HG02840 (cell line): ENCODE results near the gene RABGGTA.

ENCODE experiments used
- ATAC-seq: cut with Tn5 transposase; IDR thresholded peaks from one replicate; pipeline ENCODE4 v1.9.1; 2021; ENCODE audit warnings: mild to moderate bottlenecking, moderate library complexity, moderate number of reproducible peaks; ENCODE audit not compliant: unreplicated experiment, low FRiP score

The RABGGTA gene

DNA sequence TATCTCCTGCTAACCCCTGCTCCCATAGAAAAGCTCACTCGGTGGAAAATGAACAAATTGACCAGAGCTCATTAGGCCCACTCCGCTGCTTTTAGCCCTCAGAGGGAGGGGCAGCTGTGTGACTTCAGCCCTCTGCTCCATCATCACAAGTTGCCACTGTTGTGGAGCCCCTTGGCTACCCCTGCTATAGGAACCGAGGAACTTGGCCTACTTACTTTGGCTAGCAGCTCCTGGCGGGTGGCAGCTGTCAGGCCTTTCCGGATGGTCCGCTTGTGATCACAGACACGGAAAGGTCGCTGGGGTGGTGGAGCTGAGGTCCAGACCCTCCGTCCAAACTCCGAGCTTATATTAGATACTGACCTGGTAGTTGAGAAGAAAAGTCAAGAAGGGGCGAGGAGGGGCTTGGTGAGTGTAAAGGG, 35.8 kb upstream of the RABGGTA start:
- ATAC-seq: no peak

DNA sequence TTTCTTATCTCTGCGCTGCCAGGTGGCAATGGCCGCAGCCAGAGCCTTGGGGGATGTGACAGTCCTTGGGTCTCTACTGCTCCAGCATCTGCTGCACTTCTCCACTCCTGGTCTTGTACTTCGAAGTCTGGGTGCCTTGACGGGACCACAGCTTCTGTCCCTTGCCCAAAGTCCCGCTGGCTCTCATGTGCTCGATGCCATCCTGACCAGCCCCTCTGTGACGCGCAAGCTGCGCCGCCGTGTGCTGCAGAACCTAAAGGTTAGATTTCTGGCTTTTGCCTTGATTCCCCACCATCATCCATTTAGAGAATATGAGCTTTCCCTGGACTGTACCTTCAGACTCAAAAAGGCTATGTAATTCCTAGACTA, 32.6 kb upstream of the RABGGTA start:
- no peak for ATAC-seq

DNA sequence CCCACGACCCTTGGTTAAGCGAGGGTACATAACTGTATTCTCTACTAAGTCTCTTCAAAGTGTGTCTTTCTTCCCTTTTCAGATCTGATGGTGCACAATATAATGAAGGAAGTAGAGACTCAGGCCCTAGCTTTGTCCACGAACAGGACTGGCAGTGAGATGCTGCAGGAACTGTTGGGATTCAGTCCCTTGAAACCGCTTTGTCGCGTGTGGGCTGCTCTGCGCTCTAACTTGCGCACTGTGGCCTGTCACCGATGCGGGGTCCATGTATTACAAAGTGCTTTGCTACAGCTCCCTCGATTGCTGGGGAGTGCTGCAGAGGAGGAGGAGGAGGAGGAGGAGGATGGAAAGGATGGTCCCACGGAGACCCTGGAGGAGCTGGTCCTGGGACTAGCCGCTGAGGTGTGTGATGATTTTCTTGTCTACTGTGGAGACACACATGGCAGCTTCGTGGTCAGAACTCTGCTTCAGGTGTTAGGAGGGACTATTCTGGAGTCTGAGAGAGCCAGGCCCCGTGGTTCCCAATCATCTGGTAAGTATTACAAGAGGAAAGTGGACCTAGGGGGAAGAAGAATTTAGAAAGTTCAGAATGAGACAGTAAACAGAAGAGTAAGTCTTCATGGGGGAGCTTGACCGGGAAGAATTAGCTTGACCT, 29.1 kb upstream of the RABGGTA start:
- ATAC-seq: no peak

DNA sequence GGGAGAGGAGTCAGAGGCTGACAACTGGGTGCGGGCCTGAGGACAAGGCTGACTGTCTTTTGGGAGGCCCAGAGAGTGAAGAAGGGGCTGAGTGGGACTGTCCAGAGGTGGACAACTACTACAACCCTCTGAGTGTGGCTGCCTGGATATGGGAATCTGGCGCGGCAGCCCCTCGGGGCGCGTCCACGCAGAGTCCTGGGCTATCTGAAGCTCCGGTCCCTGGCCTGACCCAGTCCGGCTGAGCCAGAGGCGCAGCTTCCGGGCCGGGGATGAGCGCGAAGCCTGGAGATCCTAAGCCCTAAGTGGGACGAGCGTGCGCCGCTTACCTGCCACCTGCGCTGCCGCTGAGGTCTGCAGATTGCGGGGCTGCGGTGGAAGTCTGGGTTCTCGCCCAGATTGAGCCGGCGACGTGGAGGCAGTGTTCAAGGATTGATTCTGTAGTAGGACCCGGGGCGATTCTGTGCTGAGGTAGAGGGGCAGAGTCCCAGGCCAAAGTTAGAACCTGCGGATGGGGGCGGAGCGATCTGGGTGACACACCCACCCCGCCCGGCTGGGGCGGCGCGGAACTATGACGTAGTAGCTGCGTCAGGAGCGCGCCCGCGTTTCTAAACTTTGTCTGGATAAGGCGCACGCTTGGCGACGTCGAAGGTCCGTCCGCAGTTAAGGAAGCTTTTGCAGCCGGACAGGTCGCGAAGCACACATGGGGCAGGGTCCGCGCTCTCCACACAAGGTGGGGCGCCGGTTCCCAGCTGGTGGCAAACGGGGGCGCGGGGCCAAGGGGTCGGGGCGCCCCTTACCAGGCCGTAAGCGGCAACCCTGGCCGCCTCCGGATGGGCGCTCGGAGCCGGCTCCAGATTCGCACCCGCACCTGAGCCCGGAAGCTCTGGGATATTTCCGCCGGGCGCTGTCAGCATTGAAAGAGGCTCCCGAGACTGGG, 28.1 kb upstream of the RABGGTA start, which contains the start of the genes DHRS1 and NOP9:
DHRS1 (minus strand) TSS at position 526 of the 937 bp plus-strand sequence. CDS start 674 bp downstream, outside the sequence.
NOP9 (plus strand) TSS at position 596 of the 937 bp plus-strand sequence; CDS start at position 701, 105 bp downstream.
- peak; percentile 77 for ATAC-seq

DNA sequence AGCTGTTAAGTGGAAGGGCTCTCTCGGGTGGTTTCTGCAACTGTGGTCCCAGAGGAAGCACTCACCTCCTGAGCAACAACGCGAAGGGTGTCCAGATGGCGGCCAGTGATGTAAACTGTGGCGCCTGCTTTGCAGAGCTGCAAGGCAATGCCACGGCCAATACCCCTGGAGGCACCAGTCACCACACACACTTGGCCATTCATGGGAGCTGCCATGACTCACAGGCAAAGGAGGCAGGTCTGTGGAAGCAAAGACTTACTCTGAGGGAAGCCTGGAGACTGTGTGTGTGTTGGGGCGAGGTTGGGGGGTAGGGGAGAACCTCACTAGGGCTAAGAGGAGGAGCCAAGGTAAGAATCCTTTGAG, 27.5 kb upstream of the RABGGTA start:
- ATAC-seq: no peak

DNA sequence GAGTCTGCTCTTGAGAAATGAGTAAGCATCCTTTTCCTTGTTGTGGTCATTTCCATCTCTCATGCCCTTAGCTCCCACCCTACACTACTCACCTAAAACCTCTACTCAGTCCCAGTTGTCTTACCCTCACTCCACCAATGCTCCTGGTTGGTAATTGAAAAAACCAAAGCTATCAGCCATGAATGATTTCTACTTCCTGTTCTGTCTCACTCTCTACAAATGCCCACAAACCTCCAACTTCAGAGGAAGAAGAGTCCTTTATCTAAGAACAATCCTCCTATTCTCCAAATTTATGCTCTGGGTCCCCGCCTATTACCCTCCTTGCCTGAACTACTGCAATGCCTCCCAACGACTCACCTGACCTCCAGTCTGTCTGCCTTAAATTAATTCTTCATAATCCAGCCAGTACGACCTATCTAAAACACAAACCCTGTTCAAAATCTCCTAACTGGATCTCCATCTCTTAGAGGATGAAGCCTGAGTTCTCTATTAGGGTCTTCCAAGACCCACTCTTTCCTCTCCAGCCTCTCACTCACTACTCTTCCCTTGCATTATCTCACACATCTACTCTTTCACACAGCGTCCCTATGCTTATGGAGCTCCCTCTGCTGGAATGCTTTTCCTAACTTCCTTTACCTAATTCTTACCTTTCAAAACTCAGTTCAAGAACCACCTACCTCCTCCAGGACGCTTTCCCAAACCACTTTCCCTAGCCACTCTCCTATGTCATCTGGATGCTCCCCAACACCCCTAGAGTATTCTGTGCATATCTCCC, 26.0 kb upstream of the RABGGTA start:
- peak; percentile 3 for ATAC-seq

DNA sequence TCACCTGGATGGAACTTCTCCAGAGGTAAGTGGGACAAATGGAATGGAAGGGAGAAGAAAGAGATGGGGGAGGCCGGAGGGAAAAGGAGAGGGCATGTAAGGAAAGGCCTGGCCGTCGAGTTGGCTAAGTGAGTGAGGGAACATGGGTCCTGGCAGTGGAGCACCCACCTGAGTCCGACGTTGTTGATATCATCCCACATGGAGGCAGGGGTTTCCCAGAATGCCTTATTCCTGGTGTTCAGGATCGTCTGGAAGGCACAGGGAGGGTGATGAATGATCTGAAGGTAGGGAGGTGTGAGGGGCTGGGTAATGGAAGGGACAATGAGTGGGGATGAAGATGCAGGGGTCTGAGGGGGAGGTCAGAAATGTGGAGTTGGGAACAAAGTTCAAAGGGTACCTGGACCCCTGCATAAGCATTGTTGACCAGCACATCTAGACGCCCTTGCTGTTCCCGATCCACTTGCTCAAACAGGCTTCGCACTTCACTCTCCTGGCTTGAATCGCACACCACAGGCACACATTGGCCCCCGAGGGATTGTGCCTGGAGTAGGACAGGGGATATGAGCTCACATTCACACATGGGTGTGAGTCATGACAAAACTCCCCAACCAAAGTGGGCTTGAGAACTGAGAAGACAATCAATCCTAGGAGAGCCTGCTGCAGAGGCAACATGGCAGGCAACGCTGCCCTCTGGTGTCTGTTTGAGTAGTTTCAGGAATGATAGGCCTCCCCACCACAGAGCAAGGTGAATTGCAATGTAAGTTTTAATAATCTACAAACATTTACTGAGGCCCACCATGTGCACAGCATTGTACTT, 25.2 kb upstream of the RABGGTA start:
- ATAC-seq: peak; percentile 42

DNA sequence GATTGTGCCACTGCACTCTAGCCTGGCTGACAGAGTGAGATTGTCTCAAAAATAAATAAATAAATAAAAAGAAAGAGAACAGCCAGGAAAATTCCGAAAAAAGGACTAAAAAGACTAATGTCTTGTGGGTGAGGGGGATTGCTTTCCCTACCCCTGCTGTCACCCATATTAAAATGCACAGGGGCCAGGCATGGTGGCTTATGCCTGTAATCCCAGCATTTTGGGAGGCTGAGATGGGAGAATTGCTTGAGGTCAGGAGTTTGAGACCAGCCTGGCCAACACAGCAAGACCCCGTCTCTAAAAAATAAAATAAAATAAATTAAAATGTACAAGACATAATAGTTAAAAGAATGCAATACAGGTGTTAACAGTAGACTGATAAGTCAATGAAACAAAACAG, 22.1 kb upstream of the RABGGTA start:
- no peak for ATAC-seq

DNA sequence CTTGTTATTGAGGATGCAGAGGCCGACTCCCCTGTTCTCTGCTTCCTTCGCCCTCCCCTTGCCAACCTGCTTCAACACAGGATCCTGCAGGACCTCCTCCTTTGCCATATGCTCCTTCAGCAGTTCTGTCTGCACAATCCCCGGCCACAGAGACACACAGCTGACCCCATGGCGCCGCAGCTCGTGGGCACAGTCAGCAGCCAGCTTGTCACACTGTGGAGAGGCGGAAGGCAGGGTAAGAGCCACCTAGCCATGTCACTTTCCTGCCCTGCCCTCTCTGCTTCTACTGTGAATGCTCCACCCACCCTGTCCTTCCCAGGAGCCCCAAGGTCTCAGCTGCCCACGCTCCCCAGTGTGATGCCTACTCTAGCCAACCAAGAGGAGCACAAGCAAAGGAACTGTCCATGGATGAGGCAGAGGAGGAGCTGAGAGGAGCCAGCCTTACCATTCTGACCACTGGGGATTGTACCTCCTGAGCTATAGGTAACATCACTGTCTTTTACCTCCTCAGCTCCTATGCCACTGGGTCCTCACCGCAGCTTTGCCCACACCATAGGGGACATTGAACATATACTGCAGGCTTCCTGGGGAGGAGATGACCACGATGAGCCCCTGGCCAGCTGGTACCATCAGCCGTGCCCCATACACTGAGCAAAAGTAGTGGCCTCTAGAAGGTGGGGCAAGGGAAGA, 20.9 kb upstream of the RABGGTA start:
- no peak for ATAC-seq

DNA sequence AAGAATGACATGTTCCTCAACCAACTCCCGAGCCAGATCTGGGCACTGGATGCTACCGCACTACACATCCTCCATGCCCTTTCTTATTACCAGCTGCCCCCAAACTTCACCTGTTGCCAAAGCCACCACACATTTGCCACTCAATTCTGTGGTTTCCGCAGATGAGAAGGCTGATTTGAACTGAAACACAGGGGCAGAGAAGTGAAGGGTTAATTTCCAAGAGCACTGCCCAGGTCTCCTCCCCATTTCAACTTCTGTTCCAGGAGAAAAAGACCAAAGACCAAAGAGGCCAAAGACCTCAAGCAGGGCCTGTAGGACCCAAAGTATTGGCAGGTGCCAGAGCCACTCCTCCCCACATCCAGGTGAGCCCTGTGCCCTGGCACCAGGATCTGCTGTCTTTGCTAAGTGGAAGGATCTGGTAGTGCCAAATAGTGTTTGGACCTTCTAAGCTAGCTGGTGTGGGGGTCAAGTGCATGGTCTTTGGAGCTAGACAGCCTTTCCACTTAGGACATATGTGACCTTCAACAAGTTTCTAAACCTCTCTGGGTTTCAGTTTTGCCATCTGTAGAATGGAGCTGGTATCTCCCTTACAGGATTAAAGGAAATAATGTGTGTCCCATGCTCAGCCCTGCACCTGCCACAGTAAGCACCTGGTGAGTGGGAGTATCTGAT, 20.2 kb upstream of the RABGGTA start:
- no peak for ATAC-seq

DNA sequence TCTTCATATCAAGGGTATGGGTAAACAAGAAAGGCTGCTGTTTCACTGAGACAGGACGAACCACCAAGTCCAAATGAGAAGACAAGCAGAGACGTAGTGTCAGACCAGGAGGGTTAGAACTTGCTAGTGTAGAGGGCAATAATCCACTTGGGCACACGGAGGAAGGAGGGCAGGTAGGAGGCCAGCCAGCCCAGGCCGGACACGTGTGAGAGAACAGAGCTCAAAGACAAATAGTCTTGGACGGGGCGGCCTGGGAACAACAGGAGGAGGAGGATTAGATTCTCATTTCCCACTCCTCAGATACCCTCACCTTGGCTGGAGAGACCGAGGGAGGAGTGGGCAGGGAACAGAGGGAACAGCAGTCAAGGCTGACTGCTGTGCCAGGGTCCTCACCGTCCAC, 19.3 kb upstream of the RABGGTA start:
- no peak for ATAC-seq

DNA sequence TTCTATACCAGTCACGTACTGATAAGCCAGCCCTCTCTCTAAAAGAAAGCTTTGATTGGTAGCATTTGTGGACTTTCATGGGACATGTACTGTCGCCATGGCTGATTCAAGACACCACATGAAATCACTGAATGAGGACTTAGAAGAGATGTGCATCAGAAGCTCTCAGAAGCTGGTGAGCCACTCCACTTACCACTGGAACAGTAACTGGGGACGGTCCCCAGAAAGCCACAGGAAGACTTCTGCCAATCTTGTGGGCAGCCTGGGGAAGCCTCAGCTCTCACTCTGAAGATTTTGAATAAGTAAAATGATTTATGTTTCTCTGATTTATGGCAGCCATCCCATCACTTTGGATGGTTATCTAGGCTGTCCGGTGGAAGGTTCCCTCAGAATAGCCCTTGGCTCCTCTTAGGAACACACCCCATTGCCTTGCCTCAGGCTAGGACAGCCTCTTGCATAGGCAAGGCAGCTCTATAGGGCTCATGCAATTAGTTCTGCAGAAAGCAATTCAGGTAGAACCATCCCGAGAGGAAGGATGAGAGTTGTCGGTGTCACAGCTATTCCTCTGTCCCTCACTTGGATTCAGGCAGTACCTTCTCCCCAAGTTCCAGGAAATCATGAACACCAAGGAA, 18.4 kb upstream of the RABGGTA start:
- ATAC-seq: no peak

DNA sequence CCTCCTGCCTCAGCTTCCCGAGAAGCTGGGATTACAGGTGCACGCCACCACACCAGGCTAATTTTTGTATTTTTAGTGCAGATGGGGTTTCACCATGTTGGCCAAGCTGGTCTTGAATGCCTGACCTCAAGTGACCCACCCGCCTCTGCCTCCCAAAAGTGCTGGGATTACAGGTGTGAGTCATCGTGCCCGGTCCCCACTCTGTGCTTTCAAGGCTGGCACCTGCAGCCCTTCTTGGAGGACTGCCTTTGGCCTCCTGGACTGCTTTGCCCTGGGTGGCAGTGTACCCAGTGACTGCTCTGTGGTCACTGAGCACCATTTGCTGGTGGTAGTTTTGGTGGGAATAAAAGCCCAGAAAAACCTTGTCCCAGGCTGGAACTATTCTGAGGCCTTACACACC, 15.6 kb upstream of the RABGGTA start:
- no peak for ATAC-seq

DNA sequence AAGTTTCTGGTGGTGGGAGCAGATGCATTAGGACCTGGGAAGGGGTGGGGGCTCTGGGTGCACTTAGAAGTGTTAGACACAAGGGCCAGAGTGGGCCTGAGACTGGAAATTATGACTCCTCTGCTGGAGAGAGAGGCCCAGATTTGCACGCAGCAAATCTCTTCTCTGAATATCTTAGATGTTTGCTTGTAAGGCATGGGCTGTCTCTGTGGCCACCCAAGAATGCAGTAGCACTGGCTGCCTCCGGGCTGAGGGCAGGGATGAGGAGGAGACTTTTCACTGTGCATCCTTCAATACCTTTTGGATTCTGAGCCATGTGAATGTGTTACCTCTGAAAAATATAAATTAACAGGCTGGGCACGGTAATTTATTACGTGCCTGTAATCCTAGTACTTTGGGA, 14.0 kb upstream of the RABGGTA start:
- ATAC-seq: no peak

DNA sequence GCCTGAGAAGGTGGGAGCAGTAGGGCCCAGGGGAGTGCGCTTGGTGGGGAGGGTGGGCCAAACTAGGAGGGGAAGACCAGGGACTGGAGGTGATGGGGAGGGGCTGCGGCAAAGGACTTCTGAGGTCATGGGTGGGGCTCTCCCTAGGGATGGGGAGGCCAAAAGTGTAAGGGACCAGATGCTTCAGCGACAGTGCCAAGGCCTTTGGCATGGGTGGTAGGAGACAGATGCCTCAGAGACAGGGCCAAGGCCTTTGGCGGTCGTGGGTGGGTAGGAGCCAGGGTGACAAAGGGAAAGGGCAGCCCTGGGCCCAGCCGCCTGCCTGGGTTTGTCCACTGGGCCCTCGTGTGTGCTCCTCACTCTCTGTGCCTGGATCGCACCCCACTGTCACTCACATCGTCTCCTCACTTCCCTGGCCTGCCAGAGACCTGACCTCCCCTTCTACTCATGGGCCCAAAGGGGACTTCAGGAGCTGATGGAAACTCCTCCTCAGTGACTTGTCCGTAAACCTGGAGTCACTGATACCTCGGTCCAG, 13.2 kb upstream of the RABGGTA start:
- ATAC-seq: no peak

DNA sequence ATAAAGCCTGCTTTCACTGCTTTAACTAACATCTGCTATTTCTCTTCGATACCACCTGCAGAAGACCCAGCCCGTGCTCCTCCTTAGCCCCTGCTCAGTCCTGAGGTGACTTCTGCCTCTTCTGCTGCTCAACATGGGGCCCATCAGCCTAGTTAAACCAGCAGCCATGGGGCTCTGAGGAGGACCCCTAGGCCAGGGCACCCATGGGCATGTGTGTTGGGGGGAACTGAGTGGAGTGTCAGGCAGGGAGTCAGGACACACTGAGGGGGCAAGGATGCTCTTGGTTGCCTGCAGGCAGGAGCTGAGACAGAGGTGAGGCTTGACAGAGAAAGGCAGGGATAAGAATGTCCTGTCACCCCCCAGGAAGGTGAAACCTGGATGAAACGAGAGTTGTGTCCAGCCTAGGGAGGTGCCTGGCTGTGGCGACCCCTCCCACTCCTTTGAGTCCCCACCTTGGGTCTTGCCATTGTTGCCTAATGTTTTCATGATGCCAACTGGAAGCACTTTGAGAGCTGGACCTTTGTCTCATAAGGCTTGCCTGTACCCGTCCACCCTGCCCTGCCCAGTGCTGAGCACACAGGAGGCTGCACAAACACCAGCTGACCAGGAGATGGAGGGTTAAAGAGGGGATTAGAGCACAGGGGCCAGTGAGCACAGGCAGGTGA, 12.5 kb upstream of the RABGGTA start:
- no peak for ATAC-seq

DNA sequence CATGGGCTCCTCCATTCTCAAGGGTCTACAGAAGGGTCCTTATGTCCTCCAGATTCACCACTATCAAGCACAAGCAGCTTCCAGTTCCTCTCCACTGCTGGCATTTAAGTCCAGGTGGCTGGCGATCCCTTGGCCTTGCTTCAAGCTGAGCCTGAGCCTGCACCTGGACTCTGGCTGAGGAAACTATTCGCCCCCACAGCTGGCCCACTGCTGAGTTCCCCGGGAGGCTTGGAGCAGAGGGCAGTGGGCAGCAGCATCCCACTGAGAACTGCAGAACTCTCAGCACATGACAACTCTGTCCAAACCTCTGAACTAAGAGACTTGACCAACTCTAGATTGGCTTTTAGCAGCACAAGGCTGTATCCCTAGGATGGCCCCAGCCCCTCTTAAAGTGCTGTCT, 11.3 kb upstream of the RABGGTA start:
- ATAC-seq: no peak

DNA sequence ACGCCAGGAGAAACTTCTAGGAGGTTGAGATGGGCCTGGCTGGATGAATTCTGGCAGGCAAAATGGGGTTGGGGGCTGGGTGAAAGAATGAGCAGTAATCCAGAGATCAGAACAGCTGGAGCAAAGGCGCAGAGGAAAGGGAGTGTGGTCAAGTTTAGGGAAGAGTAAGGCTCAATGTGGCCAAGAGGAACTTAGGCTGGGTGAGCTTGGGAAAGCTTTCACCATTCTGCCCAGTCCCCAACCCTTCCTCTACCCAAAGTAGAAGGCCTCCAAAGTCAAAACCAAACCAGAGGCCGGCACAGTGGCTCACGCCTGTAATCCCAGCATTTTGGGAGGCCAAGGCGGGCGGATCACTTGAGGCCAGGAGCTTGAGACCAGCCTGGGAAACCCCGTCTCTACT, 10.2 kb upstream of the RABGGTA start:
- no peak for ATAC-seq
